ENCODE measurements around the gene MYH6.

DNA sequence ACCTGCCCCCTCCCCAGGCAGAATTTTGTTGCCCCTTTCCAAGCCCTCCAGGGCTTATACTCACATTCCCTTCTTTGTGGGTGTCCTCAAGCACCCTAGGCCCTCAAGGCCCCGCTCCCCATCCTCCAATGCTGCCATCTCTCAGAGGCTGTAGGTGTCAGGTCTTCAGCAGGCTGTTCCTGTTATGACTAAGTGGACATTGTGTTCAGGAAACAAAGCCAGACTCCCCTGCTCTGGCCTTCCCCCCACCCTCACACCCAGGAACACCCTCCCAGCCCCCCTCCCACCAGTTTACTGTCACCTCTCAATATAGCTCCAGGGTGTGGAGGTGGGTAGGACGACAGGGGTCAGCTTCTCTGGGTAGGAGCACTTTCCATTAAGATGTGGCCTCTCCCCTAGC, 1.4 kb upstream of the MYH6 start:
- TF ChIP-seq, protein P1, sequence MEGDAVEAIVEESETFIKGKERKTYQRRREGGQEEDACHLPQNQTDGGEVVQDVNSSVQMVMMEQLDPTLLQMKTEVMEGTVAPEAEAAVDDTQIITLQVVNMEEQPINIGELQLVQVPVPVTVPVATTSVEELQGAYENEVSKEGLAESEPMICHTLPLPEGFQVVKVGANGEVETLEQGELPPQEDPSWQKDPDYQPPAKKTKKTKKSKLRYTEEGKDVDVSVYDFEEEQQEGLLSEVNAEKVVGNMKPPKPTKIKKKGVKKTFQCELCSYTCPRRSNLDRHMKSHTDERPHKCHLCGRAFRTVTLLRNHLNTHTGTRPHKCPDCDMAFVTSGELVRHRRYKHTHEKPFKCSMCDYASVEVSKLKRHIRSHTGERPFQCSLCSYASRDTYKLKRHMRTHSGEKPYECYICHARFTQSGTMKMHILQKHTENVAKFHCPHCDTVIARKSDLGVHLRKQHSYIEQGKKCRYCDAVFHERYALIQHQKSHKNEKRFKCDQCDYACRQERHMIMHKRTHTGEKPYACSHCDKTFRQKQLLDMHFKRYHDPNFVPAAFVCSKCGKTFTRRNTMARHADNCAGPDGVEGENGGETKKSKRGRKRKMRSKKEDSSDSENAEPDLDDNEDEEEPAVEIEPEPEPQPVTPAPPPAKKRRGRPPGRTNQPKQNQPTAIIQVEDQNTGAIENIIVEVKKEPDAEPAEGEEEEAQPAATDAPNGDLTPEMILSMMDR (IDR thresholded peaks at IDR 0.05), result no peak
- TF ChIP-seq POLR2A (IDR thresholded peaks at IDR 0.05), result no peak

Measured in body of pancreas (tissue), 4 donors.